GM21381 (cell line): Measurements from ENCODE around the gene YPEL4.
"Not testable (repeated sequence)": the region's sequence is repeated elsewhere in the genome, so short reads cannot be mapped to it uniquely, and the experiment has no call there.

Experiments
- ATAC-seq: cut with Tn5 transposase; IDR thresholded peaks from one replicate; pipeline ENCODE4 v1.9.1; 2021; ENCODE audit warnings: mild to moderate bottlenecking, moderate library complexity; ENCODE audit not compliant: unreplicated experiment

YPEL4 gene

GRCh38 chr11:57649826-57650738 is at the start of gene YPEL4:
Gene YPEL4, minus strand, starts transcription at chr11:57649912. Its CDS starts 2,805 bp downstream, at chr11:57647107.
- no peak for ATAC-seq

DNA sequence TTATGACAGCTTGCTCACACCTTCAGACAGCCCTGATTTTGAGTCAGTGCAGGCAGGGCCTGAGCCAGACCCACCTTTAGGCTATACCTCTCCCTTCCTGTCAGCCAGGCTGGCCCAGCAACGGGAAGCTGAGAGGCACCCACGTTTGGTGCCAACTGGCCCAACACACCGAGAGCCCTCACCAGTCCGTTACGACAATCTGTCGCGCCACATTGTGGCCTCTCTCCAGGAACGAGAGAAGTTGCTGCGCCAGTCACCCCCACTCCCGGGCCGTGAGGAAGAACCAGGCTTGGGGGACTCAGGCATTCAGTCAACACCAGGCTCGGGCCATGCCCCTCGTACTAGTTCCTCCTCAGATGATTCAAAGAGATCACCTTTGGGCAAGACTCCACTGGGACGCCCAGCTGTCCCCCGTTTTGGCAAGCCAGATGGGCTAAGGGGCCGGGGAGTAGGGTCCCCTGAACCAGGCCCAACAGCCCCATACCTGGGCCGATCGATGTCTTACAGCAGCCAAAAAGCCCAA is 49.2 kb upstream of the YPEL4 start:
- no peak for ATAC-seq

- not testable (repeated sequence) for ATAC-seq
Observed at GRCh38 chr11:57690474-57690873, 40.8 kb upstream of the YPEL4 start.

DNA sequence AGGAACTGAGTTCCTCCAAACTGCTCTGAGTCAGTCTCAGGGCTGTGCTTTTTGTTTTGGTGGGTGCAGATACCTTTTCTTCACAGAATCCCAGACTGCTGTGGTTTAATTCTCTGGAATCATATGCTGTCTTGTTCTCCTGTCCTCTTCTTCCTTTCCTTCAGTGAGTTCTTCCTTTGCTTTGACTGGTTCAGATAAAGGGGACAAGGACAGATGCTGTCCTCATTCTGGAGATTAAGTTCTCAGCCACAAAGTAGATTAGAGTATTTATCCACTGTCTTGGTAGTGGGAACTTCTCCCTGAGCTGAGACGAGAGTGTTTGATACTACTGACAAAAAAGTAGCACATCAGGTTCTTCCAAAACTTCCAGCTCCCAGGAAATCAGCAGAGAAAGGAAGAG is 31.5 kb upstream of the YPEL4 start:
- no peak for ATAC-seq

DNA sequence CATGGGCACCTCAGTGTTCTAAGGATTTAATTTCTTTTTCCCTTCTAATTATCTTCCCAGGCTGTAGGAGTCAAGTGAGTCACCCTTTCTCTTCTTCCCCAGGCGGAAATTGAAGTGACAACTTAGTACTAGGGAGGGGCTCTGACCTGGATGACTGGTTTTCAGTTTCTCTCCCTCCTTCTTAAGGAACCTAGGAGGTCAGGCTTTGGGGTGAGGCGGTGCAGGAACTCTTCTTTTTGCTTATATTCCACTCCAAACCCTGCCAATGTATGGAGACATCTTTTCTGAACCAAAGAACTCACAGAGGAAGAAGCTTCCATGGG is 30.8 kb upstream of the YPEL4 start:
- peak; percentile 31 for ATAC-seq

GRCh38 chr11:57679396-57679795 is 29.7 kb upstream of the YPEL4 start:
- ATAC-seq, result no peak

DNA sequence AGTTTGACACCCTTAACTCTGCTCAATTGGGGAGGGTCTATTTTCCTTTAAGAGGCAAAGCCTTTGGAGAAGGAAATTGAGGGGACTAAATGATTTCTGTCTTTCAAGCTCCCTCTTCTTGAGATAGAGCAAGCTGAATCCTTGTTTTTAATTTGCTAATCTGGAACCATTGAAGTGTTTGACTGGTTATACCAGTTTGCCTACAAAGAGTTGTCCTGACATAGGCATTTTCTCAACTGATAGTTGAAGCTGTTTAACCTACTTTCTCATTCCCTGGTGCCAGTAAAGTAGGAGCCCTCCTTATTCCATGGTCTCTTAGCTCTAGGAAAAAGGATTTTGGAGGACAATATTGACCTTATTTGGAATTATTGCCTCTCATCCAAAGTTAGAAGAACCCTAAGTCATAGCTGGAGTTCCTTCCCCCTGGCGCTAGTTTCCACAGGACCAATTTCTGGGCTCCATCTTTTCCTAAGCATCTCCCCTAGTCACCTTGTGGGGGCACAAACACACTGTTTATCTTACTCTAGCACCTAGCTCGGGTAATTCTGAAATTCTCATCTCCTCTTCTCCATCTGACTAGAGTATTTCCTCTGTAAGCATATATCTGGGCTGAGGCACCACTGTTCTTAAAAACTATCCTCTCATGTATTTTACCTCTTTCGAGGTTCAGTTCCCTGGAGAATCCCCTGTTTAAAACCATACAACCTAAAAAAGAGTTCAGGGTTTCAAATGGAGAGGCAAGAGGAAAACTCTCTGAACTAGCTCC is 25.6 kb upstream of the YPEL4 start:
- no peak for ATAC-seq

DNA sequence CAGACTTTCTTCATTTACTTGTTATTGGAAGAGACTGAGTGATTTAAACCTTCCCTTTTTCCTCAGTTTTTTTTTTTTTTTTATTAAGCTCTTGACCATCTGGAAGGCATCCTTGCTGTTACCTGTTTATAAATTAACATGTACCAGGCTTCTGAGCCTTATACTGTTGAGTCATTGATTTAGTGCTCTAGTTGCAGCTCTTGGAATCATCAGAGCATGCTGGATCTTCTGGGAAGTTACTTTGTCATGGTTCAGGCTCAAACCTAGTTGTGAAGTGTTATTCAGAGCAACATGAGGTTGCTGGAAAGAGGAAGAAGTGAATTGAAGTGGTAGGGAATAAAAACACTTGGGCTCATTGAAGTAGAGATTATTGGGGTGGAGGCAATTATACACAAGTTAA is 24.5 kb upstream of the YPEL4 start:
- no peak for ATAC-seq

- peak; percentile 1 for ATAC-seq
Observed at GRCh38 chr11:57668434-57668782, 18.7 kb upstream of the YPEL4 start.

DNA sequence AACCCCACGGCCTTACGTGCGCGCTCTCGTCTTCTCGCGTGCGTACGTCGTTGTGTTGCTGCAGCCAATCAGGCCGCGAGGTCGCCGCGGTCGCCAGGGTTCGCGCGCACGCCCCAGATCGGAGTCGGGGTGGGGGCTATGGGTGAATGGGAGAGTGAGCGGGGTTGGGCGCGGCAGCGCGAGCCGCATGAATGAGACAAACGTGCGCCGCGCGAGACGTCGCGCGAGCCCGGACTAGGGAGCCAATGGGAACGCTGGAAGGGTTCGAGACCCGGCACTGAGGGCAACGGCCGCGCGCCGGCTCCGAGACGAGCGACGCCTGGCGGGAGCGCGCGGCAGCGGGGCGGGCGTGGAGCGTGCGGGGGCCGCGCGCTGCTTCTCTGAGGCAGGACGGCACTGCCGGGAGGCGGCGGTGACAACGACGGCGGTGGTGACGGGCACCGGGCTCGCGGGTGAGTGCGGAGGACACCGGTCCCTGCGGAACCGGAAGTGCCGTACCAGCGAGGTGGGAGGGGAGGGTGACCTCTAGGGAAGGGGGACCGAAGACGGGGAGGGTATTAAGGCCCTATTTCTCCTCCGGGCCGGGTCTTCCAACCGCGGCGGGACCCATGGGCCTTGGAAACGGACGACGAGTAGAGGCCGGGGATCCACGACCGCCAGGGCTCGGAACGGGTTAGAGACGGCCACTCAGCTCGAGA is 18.2 kb upstream of the YPEL4 start, which contains the start of gene ZDHHC5:
TSS of gene ZDHHC5 (plus strand) at position 379 of the 698 bp plus-strand sequence. CDS start 4,977 bp downstream, outside the sequence.
- peak; percentile 80 for ATAC-seq

DNA sequence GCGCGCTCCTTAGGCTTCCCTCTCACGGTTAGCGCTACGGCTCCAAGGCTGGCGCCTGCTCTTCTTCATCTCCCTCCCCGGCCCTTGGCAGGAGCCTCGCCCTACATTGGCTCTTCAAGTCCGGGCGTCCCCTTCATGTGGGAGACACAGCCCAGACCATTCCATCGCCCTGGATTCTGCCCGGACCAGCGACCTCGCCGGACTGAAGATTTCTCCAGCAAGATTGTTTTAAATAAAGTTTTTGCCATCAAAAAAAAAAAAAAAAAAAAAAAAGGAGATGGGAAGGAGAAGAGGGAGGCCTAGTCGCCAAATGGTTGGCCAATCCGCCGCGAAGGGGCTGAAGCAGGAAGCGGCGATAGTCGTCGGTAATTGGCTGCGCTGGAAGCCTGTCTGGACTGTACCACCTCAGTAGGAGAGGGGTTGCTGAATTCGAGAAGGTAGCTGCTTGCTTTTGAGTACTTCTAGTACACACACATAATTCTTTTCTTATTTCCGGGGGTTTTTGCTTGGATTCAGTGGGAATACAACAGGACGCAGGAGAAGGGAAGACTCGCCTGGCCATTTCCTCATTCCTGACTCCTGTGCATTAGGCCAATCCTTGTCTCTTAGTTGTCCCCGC is 17.5 kb upstream of the YPEL4 start:
- peak; percentile 67 for ATAC-seq

GRCh38 chr11:57663975-57664374 is 14.3 kb upstream of the YPEL4 start:
- ATAC-seq, result no peak

DNA sequence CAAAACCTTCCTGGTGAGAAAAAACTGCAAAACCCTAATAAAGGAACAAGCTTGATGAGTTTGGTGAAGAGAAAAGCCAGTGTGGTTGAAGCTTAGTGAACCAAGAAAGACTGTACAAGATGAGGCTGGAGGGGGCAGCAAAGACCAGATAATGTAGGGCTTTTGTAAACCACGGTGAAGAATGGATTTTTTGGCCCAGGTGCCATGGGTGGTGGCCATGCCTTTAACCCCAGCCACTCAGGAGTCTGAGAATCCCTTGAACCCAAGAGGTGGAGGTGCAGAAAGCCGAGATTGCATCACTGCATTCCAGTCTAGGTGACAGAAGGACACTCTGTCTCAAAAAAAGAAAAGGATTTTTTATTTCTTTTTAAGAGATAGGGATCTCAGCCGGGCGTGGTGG is 13.2 kb upstream of the YPEL4 start:
- no peak for ATAC-seq

GRCh38 chr11:57659669-57660068 is 10.0 kb upstream of the YPEL4 start:
- no peak for ATAC-seq

- ATAC-seq, result no peak
Observed at GRCh38 chr11:57658023-57658361, 8.3 kb upstream of the YPEL4 start.

DNA sequence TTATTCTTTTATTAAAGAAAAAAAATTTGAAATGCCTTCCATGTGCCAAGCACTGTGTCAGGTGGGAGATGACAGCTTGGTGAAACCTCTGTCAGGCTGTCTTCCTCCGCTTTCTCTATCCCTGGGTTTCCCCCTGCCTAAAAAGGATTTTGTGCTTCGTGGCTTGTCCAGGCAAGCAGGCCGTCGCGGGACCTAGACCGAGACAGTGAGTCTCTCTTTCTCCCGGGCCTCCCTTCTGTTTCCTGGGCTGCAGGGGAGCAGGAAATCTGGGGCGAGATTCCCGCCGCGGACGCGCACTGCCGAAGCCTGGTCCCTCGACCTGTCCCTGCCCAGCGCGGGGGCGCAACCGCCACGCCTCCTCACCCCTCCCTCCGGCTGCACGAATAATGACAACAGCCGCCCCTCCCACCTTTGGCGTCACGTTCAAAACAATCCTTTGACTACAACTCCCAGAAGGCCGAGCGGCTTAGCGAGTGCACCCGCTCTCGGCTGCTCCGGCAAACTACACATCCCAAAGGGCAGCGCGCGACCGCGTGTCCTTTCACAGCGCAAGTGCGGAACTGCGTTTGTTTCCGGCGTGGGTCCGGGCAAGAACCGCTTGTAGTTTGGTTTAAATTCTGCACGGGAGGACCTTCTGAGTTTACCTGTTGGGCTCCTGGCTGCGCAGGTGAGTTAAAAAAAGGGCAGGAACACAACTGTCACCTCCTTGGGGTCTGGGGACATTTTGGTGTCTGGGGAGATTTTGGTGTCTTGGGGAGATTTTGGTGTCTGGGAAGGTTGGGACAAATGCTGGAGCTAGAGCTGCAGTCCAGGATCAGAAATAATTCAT is 7.7 kb upstream of the YPEL4 start, which contains the start of gene CLP1:
TSS of gene CLP1 (plus strand) at position 569 of the 829 bp plus-strand sequence. CDS start 1,715 bp downstream, outside the sequence.
- peak; percentile 99 for ATAC-seq

- ATAC-seq, result no peak
Observed at GRCh38 chr11:57656885-57657193, 7.1 kb upstream of the YPEL4 start.

DNA sequence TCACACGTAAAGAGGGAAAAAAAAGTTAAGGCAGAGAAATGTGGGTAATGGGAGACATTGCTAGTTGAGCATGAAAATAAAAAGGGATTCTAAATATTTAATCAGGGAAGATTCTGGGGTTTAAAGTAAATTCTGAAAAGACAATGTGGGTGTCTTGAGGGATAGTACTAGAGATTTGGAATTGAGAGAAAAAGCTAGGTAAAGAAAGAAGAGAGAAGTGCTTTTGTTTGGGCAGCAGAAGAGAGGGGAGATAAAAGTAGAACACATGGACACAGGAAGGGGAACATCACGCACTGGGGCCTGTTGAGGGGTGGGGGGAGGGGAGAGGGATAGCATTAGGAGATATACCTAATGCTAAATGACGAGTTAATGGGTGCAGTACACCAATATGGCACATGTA is 3.5 kb upstream of the YPEL4 start:
- ATAC-seq, result no peak

- no peak for ATAC-seq
Observed at GRCh38 chr11:57652662-57653061, 3.0 kb upstream of the YPEL4 start.

GRCh38 chr11:57652230-57652629 is 2.5 kb upstream of the YPEL4 start:
- ATAC-seq, result not testable (repeated sequence)
